Lower leg skin (tissue), 3 donors: ENCODE data around the gene FGGY.

Experiments used
- POLR2A ChIP-seq, 2 donors: fragments of 450-650 bp; IDR thresholded peaks; one replicate each; pipeline ENCODE4 v1.6.1; 2016 to 2017; ENCODE audit warnings: antibody characterized with exemption in 2 of 2, mild to moderate bottlenecking in 1 of 2, moderate library complexity in 1 of 2
- TF ChIP-seq, protein P1 (sequence below), 3 donors: fragments of 450-650 bp; IDR thresholded peaks; one replicate each; pipeline ENCODE4 v1.5.1; 2016; ENCODE audit warnings: antibody characterized with exemption in 3 of 3, mild to moderate bottlenecking in 3 of 3, moderate library complexity in 2 of 3

GRCh38 chr1:59528471-59528870, 231.6 kb downstream of the FGGY start:
- TF ChIP-seq, protein P1, sequence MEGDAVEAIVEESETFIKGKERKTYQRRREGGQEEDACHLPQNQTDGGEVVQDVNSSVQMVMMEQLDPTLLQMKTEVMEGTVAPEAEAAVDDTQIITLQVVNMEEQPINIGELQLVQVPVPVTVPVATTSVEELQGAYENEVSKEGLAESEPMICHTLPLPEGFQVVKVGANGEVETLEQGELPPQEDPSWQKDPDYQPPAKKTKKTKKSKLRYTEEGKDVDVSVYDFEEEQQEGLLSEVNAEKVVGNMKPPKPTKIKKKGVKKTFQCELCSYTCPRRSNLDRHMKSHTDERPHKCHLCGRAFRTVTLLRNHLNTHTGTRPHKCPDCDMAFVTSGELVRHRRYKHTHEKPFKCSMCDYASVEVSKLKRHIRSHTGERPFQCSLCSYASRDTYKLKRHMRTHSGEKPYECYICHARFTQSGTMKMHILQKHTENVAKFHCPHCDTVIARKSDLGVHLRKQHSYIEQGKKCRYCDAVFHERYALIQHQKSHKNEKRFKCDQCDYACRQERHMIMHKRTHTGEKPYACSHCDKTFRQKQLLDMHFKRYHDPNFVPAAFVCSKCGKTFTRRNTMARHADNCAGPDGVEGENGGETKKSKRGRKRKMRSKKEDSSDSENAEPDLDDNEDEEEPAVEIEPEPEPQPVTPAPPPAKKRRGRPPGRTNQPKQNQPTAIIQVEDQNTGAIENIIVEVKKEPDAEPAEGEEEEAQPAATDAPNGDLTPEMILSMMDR (IDR thresholded peaks at IDR 0.05), result no peak
- TF ChIP-seq POLR2A (IDR thresholded peaks at IDR 0.05), result no peak
